Cerebellar cortex (tissue), 1 donor: ENCODE results near the gene TNFRSF18.
"Not testable (repeated sequence)": the region's sequence is repeated elsewhere in the genome, so short reads cannot be mapped to it uniquely, and the experiment has no call there.

Experiments
- DNase-seq: peaks from one replicate; pipeline ENCODE4 v3.0.0-alpha.2; 2015; ENCODE audit warnings: low spot score

Gene TNFRSF18

DNA sequence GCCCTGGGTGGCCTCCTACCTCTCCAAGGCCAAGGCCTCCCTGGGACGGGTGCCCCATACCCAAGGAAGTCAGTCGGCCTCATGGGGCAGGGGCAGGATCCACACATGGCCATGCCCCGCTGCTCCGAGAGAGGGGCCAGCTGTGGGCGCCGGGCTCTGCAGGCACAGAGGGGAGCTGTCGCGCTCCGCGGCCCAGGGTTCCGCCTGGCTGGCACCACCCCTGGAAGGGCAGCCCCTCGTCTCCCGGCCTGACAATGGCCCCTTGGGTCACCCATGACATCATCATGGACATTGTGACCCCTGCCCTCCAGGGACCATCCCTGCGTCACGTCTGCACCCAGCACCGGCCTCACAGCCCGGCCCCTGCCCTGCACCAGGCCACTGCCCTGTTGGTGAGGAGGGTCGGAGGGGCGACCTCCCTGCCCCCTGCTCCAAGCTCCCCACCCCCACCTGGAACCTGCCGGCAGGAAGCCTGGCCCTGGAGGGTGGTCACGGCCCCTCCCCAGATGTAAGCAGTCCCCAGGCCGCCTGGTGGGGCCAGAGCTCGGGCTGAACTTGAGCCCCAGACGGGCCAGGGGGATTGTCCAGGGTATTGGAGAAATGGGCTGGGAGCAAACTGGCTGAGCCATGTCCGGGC is 26.9 kb downstream of the TNFRSF18 start:
- DNase-seq, result no peak

GRCh38 chr1:1178794-1179331 is 27.5 kb downstream of the TNFRSF18 start:
- DNase-seq, result no peak

DNA sequence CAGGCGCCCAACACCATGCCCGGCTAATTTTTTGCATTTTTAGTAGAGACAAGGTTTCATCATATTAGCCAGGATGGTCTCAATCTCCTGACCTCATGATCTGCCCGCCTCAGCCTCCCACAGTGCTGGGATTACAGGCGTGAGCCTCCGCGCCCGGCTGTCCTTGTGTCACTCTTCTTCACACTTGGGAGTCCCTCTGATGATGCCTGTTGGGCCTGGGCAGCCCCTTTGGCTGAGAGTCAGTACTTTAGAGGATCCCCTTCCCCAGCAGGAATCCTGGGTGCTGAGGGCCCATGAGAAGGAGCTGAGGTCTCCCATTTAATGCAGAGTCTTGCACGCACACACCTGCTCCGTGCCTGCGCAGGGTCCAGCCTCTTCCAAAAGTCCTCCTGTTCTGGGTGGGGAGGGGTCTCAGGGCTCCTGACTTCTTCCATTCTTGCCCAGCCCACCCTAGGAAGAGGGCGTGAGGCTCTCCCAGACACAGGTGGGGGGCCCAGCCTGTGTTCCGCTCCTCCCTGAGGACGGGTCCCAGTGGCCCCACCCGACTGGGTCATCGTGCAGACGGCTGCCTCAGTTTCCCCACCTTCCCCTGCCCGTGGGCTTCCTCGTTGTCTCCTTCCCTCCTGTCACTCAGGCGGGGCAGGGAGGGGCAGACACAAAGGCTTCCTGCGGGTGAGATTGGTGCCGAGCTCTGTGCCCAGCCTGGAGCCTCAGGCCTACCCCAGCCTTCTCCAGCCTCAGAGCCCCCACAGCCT is 28.8 kb downstream of the TNFRSF18 start:
- DNase-seq, result no peak

- DNase-seq, result no peak
Measured at GRCh38 chr1:1176931-1177330, 29.5 kb downstream of the TNFRSF18 start.

DNA sequence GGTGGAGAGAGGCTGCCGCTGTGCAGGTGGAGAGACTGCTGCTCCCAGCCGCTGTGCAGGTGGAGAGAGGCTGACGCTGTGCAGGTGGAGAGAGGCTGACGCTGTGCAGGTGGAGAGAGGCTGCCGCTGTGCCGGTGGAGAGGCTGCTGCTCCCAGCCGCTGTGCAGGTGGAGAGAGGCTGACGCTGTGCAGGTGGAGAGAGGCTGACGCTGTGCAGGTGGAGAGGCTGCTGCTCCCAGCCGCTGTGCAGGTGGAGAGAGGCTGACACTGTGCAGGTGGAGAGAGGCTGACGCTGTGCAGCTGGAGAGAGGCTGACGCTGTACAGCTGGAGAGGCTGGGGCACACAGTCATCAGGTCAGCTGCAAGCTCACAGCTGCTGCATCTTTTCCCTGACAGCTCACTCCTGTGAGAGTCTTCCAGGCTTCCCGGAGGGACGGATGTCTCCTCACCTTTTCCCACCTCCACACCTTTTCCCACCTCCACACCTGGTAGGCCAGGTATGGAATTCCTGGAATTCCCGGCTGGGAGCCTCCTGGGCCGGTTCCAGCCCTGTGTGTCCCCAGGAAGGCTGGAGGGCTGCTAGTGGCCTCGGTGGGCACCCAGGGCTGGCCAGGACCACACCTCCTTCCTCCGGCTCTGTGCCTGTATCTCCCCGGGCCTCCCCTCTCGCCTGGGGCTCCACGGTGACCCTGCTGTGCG is 30.2 kb downstream of the TNFRSF18 start:
- DNase-seq, result not testable (repeated sequence)

GRCh38 chr1:1175221-1176062 is 30.9 kb downstream of the TNFRSF18 start:
- no peak for DNase-seq

- no peak for DNase-seq
Measured at GRCh38 chr1:1173793-1174415, 32.5 kb downstream of the TNFRSF18 start, which contains the start of gene TTLL10. Gene TTLL10, plus strand, starts transcription at chr1:1173880. Its CDS starts 5,336 bp downstream, at chr1:1179216.

DNA sequence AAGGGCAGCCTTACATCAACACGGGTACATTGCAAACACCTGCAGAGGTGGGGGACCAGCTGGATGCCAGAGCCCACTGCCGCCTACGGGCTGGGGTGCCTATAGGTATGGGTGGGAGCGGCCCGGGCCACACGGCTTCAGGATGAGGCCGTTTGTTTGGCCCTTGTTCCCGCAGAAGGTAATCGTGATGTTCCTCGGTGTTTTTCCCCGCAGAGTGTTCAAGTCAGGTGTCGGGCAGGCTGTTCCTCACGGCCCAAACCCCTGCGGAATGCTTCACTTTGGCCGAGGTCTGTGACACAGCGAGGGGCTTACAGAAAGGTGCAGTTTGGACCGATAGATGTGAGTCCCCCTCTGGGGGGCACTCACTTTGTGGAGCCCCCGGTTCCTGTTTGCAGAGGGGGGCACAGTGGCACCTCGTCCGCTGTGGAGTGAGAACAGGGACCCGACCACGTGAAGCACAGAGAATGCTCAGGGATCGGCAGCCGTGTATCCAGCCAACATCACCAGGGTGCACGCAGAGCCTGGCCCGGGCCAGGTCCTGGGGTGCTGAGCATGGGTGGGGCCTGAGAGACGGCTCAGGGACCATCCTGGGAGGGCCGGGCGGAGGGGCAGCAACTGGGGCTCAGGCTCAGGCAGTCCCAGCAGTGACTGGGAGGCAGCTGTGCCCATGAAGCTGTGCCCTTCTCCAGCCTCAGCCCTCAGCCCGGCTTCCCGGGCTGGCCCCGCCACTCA is 33.2 kb downstream of the TNFRSF18 start:
- no peak for DNase-seq

- no peak for DNase-seq
Measured at GRCh38 chr1:1171546-1172340, 34.6 kb downstream of the TNFRSF18 start.

DNA sequence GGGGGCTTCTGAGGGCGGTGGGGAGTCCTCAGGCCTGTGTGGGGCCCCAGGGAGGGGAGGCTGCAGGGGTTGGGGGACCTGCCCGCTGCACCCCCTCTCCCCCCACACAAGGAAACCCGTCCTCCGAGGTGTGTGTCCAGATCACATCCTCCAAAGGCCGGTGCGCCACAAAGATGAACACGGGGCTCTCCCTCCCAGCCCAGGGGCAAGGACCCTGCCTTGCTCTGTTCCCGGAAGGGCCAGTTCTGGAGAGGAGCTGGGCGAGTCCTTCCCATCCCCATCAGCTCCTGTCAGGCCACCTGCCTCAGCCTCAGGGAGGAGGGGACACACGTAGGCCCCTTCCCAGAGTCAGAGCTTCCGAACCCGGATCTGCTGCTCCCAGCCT is 35.2 kb downstream of the TNFRSF18 start:
- DNase-seq, result no peak

GRCh38 chr1:1170215-1171091 is 35.9 kb downstream of the TNFRSF18 start:
- DNase-seq, result no peak

- DNase-seq, result no peak
Measured at GRCh38 chr1:1169429-1170214, 36.8 kb downstream of the TNFRSF18 start.

GRCh38 chr1:1168451-1169411 is 37.7 kb downstream of the TNFRSF18 start:
- DNase-seq, result no peak

GRCh38 chr1:1167841-1168450 is 38.4 kb downstream of the TNFRSF18 start:
- DNase-seq, result no peak

- no peak for DNase-seq
Measured at GRCh38 chr1:1167398-1167821, 39.0 kb downstream of the TNFRSF18 start.
